Cardiac septum (tissue), 1 donor: ENCODE results near the gene CTSH. TPM values are rescaled to one million over a fixed set of nuclear protein-coding genes. Genes with fewer than 3 reads are reported as not detected.

ENCODE experiments used
- DNase-seq: peaks from one replicate; pipeline ENCODE4 v3.0.0-alpha.2; 2020; ENCODE audit warnings: low spot score
- intact Hi-C: fragments of 100-400 bp; cut with DNase I; formaldehyde crosslinking; loops from one replicate; pipeline ENCODE4 v1.14.0; 2022
- total RNA-seq: library from RNA; stranded (reverse); fragmentation: NEBNext Ultra II Directional; extraction: Animal tissue kit (Norgen Biotek cat#: 25700); gene quantifications from one replicate; pipeline ENCODE4 v1.2.1, GENCODE V29; 2021
- donor health status: DM: no; HTN: no; CAD: no.

The CTSH gene
- total RNA-seq, 1 donor from 2014 or later: 38.8 TPM

GRCh38 chr15:78979456-78980320 lies 34.8 kb upstream of the CTSH start:
- DNase-seq: no peak
- intact Hi-C loops: loop anchor here (5.0 kb wide), 1 partner anchor 67 kb away; no protein-coding TSS in a partner anchor

GRCh38 chr15:78978601-78979179 lies 33.8 kb upstream of the CTSH start:
- intact Hi-C loops: no loop called here

DNA sequence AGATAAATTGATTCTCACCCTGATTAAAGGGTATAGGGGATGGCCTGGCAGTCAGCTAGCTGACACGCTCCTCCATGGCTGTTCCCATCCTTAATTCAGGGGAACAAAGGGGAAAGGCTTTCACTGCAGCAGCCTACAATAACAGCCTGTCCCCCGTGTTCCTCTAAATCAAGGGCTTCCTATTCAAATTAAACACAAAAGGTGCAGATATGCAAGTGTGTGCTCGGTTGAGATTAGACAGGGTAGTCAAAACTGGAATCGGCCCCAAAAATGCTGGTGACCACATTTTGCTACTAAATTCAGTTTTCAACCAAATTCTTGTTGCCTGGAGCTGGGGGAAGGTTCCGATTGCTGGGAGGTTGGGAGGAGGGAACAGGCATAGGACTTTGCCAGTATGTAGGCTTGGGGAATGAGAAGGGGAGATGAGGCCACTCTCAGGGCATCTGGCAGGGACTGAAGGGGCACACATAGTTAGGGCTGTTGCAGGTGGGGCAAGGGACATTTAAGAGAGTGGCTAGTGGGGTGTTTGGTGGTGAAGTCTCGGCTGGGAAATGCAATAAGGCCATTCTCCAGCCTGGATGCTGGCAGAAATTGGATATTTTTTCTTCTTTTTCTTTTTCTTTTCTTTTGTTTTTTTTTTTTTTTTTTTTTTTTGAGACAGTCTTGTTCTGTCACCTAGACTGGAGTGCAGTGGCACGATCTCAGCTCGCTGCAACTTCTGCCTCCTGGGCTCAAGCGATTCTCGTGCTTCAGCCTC lies 32.9 kb upstream of the CTSH start:
- no peak for DNase-seq
- intact Hi-C loops: no loop called here

More at GRCh38 chr15:78978601-78979179, 33.8 kb upstream of the CTSH start:
- DNase-seq: no peak

DNA sequence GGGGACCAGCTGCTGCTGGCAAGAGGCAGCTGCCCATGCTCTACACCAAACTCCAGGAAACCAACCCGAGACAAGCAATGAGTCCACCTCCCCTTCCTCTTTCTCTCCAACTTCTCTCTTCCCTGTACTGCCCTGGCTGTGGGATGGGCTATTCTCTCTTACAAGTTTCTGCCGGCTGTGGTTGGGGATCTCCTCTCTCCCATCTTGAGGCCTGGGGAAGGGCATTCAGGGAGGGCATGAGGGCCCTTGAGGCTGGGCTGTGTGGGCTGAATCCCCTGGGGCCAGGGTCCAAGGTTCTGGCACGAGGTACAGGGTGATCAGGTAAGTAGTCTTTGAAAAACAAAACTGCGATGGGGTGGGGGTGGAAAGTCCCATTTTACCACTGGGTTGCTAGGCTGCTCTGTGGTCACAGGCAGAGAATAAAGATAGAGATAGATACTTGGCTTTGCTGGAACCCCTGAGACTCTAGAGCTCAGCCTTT lies 32.3 kb upstream of the CTSH start:
- intact Hi-C loops: no loop called here

DNA sequence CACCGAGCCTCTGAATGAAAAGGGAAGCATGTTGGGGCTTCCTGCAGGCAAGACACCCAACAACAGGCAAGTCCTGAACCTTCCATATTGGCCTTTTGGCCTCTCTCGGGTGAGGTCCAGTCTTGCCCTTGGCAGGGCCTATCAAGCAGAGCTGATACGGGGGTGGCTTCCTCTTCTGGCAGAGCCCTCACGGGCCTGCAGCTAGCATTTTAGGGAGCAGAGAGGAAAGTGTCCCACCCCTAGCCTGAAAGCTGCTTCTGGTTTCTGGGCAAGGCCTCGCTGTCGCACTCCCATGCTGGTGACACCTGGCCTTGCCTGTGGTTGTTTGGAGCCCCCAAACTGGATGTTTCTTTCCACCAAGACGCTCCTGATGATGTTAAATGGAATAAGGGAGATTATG lies 31.8 kb upstream of the CTSH start:
- intact Hi-C loops: no loop called here

More for the DNA sequence above, 32.3 kb upstream of the CTSH start:
- DNase-seq: no peak

GRCh38 chr15:78974272-78974918 lies 29.5 kb upstream of the CTSH start:
- no peak for DNase-seq
- intact Hi-C loops: no loop called here

More for the DNA sequence above, 31.8 kb upstream of the CTSH start:
- no peak for DNase-seq

DNA sequence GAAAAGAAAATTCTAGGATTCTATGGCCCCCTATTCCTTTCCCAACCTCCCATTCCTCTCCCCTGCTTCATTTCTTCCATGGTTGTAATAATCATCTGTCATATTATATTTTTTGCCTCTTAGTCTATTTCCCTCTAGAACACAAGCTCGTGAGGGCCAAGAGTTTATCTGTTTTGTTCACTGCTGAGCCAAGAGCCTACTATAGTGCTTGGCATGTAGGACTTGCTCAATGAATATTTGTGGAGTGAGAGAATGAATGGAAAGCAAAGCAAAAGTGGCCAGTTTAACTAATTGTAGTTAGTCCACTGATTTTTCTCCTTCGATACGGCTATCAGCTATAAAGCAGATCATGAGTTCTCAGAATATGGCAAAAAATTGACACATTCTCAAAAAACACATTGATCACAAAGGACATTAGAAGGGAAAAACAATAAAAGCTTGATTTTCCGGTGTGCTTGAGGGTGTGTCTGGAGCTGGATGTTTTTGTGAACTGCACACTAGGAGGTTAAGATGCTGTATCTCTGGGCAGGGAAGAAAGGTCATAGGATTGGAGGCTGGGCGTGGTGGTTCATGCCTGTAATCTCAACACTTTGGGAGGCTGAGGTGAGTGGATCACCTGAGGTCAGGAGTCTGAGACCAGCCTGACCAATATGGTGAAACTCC lies 25.0 kb upstream of the CTSH start:
- intact Hi-C loops: no loop called here
- DNase-seq: no peak

- intact Hi-C loops: no loop called here
Observed at GRCh38 chr15:78968539-78969271, 23.9 kb upstream of the CTSH start.

GRCh38 chr15:78968114-78968513 lies 23.3 kb upstream of the CTSH start:
- intact Hi-C loops: no loop called here
- no peak for DNase-seq

More at GRCh38 chr15:78968539-78969271, 23.9 kb upstream of the CTSH start:
- no peak for DNase-seq

GRCh38 chr15:78960308-78960707 lies 15.5 kb upstream of the CTSH start:
- intact Hi-C loops: no loop called here
- DNase-seq: no peak

DNA sequence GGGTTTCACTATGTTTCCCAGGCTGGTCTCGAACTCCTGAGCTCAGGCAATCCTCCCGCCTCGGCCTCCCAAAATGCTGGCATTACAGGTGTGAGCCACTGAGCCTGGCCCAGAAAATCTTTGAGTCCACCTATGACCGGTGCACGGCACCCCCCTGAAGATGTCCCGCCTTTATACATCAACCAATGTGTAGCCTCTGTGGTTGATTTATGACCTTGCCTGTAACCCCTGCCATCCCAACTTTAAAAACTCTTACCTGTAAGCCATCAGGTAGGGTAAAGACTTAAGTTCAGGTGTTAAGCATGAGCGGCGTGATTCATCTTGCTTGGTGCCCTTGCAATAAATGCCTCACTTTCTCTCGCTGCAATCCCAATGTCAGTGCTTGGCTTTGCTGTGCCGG lies 14.5 kb upstream of the CTSH start:
- intact Hi-C loops: no loop called here
- DNase-seq: no peak

DNA sequence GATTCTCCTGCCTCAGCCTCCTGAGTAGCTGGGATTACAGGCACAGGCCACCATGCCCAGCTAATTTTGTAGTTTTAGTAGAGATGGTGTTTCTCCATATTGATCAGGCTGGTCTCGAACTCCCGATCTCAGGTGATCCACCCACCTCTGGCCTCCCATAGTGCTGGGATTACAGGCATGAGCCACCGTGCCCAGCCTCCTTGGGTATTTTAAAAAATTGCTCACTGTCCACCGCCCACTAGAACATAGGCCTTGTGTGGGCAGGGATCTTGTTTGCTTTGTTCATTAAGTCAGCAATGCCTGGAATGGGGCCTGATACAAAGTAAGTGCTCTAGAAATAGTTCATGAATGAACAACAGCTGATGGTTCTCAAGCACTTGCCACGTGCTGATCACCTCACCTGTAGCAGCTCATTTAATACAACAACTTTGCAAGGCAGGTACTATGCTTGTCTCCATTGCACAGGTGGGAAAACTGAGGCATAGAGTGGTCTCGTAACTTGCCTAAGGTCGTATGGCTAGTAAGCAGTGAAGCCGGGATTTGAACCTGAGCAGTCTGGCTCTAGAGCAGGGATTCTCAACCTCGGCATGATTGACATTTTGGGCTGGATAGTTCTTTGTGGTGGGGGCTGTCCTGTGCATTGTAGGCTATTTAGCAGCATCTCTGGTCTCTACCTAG lies 12.7 kb upstream of the CTSH start:
- intact Hi-C loops: no loop called here
- DNase-seq: no peak

DNA sequence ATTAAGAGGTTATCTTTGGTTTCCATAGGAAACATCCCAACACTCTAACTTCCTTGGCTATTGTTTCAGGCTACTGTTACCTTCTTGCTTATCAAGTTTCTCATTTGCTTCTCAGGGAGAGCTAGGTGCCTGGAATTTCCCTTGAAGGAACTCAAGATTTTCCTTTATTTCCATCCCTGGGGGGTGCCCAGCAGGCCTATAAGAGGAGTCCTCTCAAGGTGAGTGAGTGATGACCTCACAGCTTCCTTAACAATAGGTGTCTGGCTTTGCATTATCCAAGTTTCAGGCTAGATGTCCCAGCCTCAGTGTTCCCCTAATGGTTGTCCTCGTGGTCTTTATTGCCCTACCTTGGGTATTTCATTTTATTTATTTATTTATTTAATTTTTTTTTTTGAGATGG lies 12.1 kb upstream of the CTSH start:
- no peak for DNase-seq
- intact Hi-C loops: no loop called here

DNA sequence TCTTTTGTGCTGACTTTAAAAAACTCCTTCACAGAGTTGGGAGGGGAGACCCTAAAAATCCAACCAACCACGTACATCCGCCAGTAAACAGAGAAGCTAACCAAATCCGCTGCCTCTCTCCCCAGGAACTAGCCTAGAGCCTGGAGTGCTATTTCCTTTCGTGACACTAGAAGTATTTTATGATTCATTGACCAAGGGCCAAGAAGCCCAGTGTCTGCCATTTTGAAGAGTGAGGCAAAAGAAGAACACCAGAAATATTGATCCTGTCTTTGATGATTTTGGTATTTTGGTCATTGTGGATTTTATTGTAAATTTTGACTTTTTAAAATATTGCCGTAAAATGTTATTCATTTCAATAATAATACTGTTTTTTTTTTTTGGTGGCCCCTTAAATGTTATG lies 10.5 kb upstream of the CTSH start:
- DNase-seq: no peak
- intact Hi-C loops: no loop called here

GRCh38 chr15:78951841-78952238 lies 7.0 kb upstream of the CTSH start:
- no peak for DNase-seq
- intact Hi-C loops: no loop called here

GRCh38 chr15:78950902-78951840 lies 6.3 kb upstream of the CTSH start:
- intact Hi-C loops: no loop called here
- DNase-seq: no peak

- intact Hi-C loops: no loop called here
- no peak for DNase-seq
Observed at GRCh38 chr15:78950343-78950742, 5.5 kb upstream of the CTSH start.
